OCI-LY3 (cell line): ENCODE measurements around the gene NOS2.

Source experiments
- EZH2phosphoT487 ChIP-seq: fragments of 200-600 bp; shearing (Covaris generic); IDR thresholded peaks from 2 replicates; pipeline ENCODE4 v1.6.1; 2018; ENCODE audit warnings: antibody characterized with exemption, mixed run types, low read depth
- TF ChIP-seq, protein P1 (sequence below): fragments of 200-600, 300-600 bp; sonication (generic); IDR thresholded peaks from 2 replicates; pipeline ENCODE4 v1.5.1; 2014; ENCODE audit warnings: antibody characterized with exemption, low read length, low read depth

DNA sequence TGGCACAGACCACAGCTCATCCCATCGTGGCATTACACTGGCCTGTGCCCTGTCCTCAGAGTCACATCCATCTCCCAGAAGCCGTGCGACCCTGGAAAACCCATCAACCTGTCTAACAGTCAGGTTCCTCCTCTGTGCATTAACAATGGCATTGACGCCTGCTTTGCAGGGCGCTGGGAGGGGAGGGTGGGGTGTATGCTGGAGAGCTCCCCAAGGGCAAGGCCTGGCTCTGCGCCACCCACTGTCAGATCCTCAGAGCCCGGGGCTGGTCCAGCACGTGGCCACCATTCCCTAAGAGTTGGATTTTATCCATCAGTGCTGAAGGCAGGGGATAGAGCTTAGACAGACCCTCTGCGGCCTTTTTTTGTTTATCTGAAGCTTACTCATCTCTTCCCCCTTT lies 28.7 kb downstream of the NOS2 start:
- TF ChIP-seq, protein P1, sequence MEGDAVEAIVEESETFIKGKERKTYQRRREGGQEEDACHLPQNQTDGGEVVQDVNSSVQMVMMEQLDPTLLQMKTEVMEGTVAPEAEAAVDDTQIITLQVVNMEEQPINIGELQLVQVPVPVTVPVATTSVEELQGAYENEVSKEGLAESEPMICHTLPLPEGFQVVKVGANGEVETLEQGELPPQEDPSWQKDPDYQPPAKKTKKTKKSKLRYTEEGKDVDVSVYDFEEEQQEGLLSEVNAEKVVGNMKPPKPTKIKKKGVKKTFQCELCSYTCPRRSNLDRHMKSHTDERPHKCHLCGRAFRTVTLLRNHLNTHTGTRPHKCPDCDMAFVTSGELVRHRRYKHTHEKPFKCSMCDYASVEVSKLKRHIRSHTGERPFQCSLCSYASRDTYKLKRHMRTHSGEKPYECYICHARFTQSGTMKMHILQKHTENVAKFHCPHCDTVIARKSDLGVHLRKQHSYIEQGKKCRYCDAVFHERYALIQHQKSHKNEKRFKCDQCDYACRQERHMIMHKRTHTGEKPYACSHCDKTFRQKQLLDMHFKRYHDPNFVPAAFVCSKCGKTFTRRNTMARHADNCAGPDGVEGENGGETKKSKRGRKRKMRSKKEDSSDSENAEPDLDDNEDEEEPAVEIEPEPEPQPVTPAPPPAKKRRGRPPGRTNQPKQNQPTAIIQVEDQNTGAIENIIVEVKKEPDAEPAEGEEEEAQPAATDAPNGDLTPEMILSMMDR: no peak
- TF ChIP-seq EZH2phosphoT487: no peak
